Fibroblast of skin of abdomen (primary cell): ENCODE results near the gene VIPR2.

Experiments used
- DNase-seq: peaks from one replicate; pipeline ENCODE4 v3.0.0-alpha.2; 2013

VIPR2 gene

GRCh38 chr7:159119851-159120539 lies 24.7 kb downstream of the VIPR2 start:
- no peak for DNase-seq

DNA sequence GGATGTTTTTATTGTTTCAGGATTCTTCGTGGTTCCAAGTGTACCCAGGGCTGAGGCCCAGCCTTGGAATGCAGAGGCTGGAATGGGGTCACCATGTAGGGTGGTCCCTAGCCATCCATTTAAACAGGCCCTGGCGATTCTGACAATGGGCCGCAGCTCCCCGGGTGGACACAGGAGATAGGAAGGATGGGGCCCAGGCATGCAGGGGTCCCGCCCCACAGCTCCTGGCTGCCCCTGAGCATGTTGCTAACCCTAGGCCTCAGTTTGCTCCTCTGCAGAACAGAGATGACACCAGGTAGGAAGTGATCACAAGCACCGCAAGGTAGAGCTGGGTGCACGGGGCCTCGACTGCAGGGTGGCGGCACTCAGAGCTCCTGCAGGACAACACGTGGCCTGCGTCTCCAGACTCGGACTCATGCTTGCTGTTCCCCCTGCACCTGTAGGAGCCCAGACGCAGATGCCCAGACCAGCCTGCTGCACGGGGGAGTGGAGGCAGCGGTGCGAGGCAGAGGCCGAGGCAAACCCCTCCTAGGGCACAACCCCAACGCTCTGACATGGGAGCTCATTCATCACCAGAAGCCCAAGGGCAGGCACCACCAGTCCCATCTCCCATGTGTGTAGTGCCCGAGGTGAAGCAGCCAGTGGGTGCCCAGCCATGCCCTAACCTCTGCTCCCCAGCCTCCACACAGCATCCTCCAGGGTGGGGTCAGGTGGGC lies 25.5 kb downstream of the VIPR2 start:
- no peak for DNase-seq

DNA sequence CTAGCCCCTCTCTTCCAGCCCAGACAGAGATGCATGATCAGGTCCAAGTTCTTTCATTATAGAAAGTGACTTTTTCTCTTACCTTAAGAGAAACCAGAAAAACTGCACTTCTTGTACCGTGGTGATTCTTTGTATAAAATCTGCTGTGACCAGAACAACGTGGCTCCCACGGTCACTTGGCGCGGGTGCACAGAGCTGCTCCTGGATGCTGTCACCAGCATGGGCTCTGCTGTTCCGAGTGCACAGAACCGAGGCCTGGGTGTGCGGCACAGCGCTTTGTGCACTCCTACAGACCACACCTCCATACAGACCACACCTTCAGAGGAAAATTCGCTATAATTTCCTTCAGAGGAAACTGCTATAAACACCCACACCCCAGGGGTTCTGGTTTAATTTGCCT lies 26.0 kb downstream of the VIPR2 start:
- DNase-seq, result no peak

DNA sequence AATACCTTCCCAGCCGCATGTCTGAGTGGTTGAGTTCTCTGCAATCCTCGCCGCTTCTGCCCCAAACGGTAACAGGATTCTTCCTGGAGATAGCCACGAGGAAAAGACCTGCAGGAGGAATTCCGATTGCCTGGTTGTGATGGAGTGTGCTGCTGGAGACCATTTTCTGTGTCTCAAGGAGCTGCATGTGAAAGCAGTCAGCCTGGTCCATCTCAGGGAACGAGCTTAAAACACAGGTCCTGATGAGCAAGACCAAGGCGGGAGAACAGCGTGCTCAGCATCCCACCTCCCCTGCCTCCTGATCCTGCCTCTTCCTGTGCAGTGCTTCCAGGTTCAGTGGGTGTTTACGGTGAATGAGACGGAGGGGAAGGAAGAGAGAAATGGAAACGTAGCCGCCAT lies 26.5 kb downstream of the VIPR2 start:
- no peak for DNase-seq

DNA sequence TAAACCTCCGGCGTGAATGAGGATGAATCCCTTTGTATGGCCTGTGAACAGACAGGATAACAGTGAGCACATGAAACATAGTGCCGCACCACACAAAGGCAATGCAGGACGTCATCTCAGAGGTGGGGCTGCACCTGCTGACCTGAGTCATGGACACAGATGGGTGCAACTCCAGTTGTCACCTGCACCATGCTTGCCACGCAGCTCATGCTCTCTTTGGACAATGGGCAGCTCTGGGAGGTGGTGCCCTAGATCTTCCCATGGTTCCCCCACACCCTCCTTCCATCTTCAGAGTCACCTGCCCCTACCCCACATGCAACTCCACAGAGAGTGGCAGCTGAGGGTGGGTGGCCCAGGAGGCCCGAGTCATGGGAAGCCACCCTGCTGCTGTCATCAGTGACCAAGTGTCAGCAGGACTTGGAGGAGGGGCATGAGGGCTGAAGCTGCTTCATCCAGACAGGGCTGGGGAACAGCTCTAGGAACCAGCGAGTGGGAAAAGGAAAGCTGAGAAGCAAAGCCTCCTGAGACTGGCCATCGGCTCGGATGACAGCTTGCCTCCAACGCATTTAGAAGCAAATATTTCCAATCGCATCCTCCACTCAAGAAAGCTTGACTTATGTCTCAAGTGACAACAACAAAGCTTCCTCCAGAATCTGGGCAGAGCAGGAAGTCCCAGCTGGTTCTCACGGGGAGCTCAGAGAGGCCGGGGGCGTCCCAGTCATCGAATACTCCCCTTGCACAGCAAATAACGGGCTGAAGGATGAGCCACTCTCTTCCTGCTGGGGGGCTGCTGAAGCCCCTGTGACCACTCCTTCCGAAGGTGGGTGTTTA lies 27.1 kb downstream of the VIPR2 start:
- DNase-seq, result no peak

DNA sequence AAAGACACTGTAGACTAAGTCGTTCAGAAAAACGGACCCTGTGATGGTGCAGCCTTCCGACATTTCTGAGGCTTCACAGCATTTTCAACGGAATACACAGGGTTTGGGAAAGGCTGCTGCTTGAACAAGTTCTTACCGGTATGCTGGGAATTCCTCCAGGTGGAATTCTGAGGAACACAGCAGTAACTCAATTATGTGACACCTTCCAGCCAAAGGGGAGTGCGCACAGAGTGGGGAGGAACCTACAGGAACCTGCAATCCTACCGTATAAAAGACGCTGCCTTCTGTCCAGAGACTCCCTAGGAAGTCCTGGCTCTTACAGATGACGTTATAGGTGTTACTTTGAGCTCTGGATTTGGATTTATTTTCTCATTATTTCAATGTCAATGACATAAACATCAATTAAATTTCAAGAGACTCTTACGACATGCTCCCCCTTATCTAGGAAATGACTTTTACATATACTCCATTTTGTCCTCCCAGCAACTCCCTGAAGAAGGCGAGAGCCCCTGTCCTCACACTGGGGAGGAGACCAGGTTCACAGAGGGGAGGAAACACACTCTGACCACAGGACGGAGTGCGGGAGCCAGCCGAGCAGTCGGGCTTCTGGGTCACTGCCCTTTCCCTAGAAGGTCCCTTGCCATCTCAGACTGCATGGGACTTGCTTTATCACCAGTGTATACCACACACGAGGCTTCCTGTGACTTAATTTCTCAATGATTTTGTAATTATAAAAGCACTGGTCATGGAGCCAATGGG lies 27.9 kb downstream of the VIPR2 start:
- no peak for DNase-seq

DNA sequence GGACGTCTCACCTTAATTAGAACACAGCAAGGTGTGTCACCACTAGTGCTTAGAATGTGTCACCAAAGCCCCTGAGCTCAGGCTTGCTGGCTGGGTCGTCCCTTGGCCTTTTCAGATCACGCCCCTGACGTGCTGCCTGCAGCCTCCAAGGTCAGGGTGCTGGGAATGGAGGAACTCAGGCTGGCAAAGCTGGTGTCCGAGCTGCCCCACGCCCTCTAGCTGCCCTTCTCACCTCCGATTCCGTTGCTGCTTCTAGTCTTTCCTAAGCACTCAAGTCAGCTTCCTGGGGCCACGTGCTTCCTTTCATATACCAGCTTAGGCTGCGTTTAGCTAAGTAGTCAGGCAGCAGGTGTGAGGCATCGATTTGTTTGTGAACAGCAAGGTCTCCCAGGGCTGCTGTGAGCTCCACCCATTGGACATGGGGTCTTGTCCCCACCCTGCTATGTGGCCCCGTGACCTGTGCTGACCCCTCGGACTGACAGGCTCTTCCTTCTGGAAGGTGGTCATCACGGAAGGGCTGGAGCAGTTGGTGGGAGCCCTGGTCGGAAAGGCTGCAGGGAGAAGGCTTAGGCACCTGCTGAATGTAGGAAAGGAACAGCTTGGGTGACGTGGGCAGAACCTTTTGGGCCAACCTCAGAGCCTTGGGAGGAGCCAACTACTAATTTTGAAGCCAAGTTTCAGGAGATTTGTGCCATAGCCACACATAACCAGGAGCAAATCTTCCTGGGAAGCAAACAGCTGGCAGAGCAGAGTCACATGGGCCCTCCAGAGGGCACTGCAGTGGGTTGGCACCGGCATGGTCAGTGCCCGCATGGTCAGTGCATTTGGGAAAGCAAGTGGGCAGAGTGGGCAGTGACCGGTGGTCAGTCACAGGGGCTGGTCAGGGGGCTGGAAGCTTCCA lies 28.8 kb downstream of the VIPR2 start:
- no peak for DNase-seq

- DNase-seq, result no peak
Observed at GRCh38 chr7:159114981-159115380, 29.7 kb downstream of the VIPR2 start.

- DNase-seq, result no peak
Observed at GRCh38 chr7:159114096-159114495, 30.6 kb downstream of the VIPR2 start.

DNA sequence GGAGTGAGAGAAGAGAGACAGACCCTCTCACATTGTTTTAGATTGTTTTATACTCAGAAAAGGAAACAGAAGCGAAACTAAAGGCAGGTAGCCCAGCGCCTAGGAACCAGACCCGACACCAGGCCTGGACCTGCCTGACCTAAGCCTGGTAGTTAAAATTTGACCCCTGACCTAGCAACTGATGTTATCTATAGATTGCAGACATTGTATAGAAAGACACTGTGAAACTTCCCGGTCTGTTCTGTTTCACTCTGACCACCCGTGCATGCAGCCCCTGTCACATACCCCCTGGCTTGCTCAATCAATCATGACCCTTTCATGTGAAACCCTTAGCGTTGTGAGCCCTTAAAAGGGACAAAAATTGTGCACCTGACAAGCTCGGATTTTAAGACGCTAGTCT lies 31.6 kb downstream of the VIPR2 start:
- no peak for DNase-seq

DNA sequence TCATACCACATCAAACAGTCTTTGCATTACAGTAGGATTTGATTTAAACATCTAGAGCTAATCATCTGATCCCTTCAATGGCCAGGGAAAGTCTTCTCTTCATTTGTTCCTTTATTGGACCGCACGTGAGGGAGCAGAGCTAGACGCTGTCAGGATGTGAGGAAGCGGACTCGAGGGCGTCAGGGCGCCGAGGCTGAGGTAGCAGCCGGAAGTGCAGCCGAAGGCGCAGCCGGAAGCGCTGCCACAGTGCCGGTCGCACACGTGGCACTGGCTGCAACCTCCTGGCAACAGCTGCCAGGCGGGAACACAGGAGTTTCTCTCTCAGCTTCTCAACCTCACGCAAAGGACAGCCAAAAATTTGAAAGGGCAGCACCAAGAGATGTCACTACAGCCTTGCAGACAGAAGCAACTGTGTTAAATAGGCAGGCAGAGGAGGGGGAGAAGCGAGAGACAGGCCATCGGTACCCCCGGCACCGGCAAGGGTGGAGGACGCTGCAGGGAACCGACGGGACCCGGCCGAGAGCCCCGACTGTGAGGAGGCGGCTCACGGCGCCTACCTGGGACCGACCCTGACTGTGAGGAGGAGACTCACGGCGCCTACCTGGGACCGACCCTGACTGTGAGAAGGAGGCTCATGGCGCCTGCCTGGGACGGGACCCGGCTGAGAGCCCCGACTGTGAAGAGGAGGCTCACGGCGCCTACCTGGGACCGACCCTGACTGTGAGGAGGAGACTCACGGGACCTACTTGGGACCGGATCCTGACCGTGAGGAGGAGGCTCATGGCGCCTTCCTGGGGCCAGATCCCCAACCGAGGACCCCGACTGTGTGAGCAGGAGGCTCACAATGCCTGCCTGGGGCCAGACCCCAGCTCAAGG lies 32.3 kb downstream of the VIPR2 start:
- DNase-seq, result no peak

- no peak for DNase-seq
Observed at GRCh38 chr7:159109653-159110035, 35.0 kb downstream of the VIPR2 start.

GRCh38 chr7:159108941-159109652 lies 35.6 kb downstream of the VIPR2 start:
- DNase-seq, result no peak

DNA sequence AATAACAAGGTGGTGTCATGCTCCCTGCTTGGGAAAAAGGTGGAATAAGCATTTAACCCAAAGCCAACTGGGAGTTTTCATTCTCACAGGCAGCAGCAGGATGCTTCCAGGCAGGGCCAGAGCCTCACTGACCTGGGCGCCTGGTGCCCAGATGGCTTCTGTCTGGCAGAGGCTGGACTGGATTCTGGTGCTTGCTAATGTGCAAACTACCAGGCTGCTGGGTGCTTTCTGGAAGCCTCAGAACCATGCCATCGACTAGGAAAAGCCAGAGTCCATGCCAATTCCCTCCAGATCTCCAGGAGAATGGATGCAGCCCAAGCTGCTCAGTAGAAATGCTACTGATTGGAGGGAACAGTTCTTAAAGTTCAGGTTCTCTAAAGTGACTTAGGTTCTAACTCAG lies 36.2 kb downstream of the VIPR2 start:
- DNase-seq, result no peak

- DNase-seq, result no peak
Observed at GRCh38 chr7:159107161-159107892, 37.3 kb downstream of the VIPR2 start.

DNA sequence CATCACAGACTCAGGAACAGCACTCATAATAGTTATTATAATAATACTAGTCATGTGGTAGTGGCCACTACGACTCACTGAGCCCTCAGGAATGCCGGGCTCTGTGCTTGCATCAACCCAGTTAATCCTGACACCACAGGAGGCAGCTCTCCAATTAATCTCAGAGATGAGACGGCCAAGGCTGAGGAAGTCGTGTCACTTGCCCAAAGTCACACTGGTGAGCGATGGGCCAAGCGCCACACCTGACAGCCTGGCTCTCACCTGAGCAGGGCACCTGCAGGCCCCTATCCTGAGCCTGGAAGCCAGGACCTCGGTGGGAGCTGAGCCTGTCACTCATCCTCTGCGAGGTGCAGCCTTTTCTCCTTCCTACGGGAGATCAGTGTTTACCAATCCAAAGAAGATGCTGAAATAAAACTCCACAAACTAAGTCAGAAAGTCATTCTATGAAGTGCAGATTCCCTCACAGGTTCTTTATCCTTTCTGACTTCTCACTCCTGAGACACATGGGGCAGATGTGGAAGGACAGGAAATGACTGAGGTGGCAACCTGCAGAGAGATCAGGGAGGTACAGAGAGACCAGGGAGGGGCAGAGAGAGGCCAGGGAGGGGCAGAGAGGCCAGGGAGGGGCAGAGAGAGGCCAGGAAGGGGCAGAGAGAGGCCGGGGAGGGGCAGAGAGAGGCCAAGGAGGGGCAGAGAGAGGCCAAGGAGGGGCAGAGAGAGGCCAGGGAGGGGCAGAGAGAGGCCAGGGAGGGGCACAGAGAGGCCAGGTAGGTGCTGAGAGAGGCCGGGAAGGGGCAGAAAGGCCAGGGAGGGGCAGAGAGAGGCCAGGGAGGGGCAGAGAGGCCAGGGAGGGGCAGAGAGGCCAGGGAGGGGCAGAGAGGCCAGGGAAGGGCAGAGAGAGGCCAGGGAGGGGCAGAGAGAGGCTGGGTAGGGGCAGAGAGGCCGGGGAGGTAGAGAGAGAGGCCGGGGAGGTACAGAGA lies 38.5 kb downstream of the VIPR2 start:
- DNase-seq, result no peak

GRCh38 chr7:159105066-159105780 lies 39.4 kb downstream of the VIPR2 start:
- DNase-seq, result no peak
